ENCODE data around the gene CLPTM1L.

Gene CLPTM1L

DNA sequence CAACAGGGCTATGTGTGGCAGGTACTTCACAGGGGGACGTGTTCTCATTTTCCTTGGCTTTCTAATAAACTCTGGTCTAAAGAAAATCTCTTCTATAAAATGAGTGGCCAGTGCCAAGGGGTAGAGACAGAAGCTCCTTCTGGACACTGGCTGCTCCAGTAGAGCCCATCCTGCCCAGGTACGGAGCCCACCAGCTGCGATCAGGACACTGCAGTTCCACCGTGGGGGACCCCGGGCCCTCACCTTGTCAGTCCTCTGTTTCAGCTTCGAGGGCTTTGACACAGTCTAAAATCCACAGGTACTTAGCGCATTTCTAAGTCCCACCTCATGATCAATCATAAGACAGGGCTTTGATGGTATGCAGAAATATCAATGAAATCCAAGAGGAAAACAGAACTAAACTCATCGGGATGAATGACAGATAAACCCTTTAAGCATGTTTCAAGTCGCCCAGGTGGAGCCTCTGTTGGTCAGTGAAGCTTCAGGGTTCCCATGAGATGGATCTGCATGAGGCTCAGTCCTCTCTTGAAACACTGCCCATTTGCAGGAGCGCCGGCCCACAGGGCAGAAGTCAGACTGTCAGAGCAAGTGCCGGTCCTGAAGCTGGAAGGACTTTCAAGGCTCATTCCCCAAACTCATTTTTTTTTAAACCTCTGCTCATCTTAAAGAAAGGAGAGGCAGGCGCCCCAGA is 29.7 kb downstream of the CLPTM1L start:
- Histone ChIP-seq H2AK5ac (ENCODE audit: low read depth, low read length) (peak overlapping the region; percentile 64), H2BK12ac (ENCODE audit: low read length) (no peak overlapping the region), H3K4me1 (ENCODE audit: control insufficient read depth in 2 of 2, insufficient read depth in 1 of 2, low read depth in 1 of 2, low read length in 2 of 2) (peaks cover 0 to 6% of the 10 kb centered on the region in 2 donors), H2BK120ac (ENCODE audit: low read depth, low read length) (no peak overlapping the region), H2BK15ac (ENCODE audit: low read length) (no peak overlapping the region), H3K4me2 (ENCODE audit: insufficient read depth, low read length, poor library complexity, severe bottlenecking) (no peak overlapping the region), H2AFZ (ENCODE audit: low read length) (no peak overlapping the region), H3K18ac (ENCODE audit: low read length) (no peak overlapping the region), H4K91ac (ENCODE audit: low read depth, low read length, poor library complexity) (no peak overlapping the region), H3K36me3 (replicated peaks in 1 of 2; ENCODE audit: control insufficient read depth in 2 of 2, insufficient read depth in 2 of 2, low read length in 2 of 2) (peaks cover 17 to 34% of the 10 kb centered on the region in 2 donors), H3K14ac (ENCODE audit: low read length) (no peak overlapping the region), H3K27me3 (ENCODE audit: control insufficient read depth in 3 of 3, insufficient read depth in 3 of 3, low read depth in 1 of 3, low read length in 3 of 3) (no peaks in the 10 kb centered on the region), H3K23ac (ENCODE audit: low read depth, low read length, poor library complexity) (no peak overlapping the region), H3K4me3 (ENCODE audit: low read length in 2 of 2) (no peak overlapping the region), H3K9me3 (replicated peaks in 1 of 2; ENCODE audit: control insufficient read depth in 2 of 2, insufficient read depth in 1 of 2, low read depth in 1 of 2, low read length in 2 of 2) (peaks cover 0 to 4% of the 10 kb centered on the region in 2 donors), H2BK5ac (ENCODE audit: low read length) (no peak overlapping the region), H4K8ac (ENCODE audit: low read depth, low read length) (no peak overlapping the region), H3K9ac (ENCODE audit: low read depth, low read length, poor library complexity) (no peak overlapping the region), H3K27ac (replicated peaks; ENCODE audit: low read length) (no peak overlapping the region), H3K79me1 (ENCODE audit: low read depth, low read length) (no peaks in the 10 kb centered on the region), H3K4ac (ENCODE audit: low read length) (no peak overlapping the region)
- DNase-seq (ENCODE audit: low spot score) = no peak
- WGBS, 2 donors (ENCODE audit: extremely low coverage in 2 of 2, insufficient read length in 2 of 2, insufficient replicate concordance in 1 of 2) = no CpG with 5 or more reads among the region's 13 CpGs

GRCh38 chr5:1314564-1314982 is 30.3 kb downstream of the CLPTM1L start:
- Histone ChIP-seq H3K4ac (ENCODE audit: low read length) (no peak overlapping the region), H3K4me1 (ENCODE audit: control insufficient read depth in 2 of 2, insufficient read depth in 1 of 2, low read depth in 1 of 2, low read length in 2 of 2) (peaks cover 0 to 6% of the 10 kb centered on the region in 2 donors), H3K36me3 (replicated peaks in 1 of 2; ENCODE audit: control insufficient read depth in 2 of 2, insufficient read depth in 2 of 2, low read length in 2 of 2) (peaks cover 12 to 28% of the 10 kb centered on the region in 2 donors), H3K14ac (ENCODE audit: low read length) (no peak overlapping the region), H2BK120ac (ENCODE audit: low read depth, low read length) (no peak overlapping the region), H3K27ac (replicated peaks; ENCODE audit: low read length) (no peak overlapping the region), H3K4me3 (ENCODE audit: low read length in 2 of 2) (no peak overlapping the region), H2BK15ac (ENCODE audit: low read length) (no peak overlapping the region), H4K91ac (ENCODE audit: low read depth, low read length, poor library complexity) (no peak overlapping the region), H2AFZ (ENCODE audit: low read length) (no peak overlapping the region), H4K8ac (ENCODE audit: low read depth, low read length) (no peak overlapping the region), H3K9ac (ENCODE audit: low read depth, low read length, poor library complexity) (no peak overlapping the region), H2BK5ac (ENCODE audit: low read length) (no peak overlapping the region), H3K4me2 (ENCODE audit: insufficient read depth, low read length, poor library complexity, severe bottlenecking) (no peak overlapping the region), H3K27me3 (ENCODE audit: control insufficient read depth in 3 of 3, insufficient read depth in 3 of 3, low read depth in 1 of 3, low read length in 3 of 3) (no peaks in the 10 kb centered on the region), H2BK12ac (ENCODE audit: low read length) (no peak overlapping the region), H3K9me3 (replicated peaks in 1 of 2; ENCODE audit: control insufficient read depth in 2 of 2, insufficient read depth in 1 of 2, low read depth in 1 of 2, low read length in 2 of 2) (peaks cover 0 to 6% of the 10 kb centered on the region in 2 donors), H3K79me1 (ENCODE audit: low read depth, low read length) (no peaks in the 10 kb centered on the region), H2AK5ac (ENCODE audit: low read depth, low read length) (peak overlapping the region; percentile 64), H3K23ac (ENCODE audit: low read depth, low read length, poor library complexity) (peak overlapping the region; percentile 82), H3K18ac (ENCODE audit: low read length) (peak overlapping the region; percentile 29)
- DNase-seq (ENCODE audit: low spot score) = no peak
- no CpG with 5 or more reads among the region's 13 CpGs for WGBS, 2 donors (ENCODE audit: extremely low coverage in 2 of 2, insufficient read length in 2 of 2, insufficient replicate concordance in 1 of 2)

DNA sequence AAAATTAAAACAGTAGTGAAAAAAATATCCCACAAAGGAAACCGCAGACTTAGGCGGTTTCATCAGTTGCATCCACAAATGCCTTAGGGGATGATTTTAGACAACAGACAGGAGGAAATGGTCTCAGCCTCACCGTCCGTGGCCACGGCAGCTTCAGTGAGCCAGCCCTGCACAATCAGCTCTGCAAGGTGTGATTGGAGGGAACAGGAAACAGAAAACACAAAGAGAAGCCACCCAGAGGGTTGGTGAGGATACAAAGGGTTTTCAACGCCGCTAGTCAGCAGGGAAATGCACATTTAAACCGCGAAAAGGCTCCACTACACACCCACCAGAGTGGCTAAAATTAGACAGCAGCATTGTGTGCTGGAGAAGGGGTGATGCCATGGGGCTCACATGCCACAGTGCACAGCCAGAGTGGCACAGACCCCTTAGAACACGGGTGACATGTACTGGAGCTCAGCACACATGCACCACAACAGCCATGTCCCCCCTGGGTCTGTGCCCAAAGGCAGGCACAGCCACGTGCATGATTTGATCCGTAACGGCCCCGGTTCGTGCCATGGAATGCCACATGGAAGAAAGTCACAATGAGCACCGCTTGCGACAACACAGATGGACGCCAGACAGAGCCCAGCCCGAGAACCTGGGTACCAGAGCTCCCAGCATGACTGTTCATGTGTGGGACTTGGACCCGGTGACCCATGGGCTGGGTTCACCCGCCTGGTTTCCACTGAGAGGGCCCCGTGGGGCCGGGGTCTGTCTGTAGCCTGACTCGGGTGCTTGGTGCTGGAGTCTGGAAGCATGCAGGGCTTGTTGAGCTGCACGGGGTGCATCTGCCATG is 31.7 kb downstream of the CLPTM1L start:
- WGBS, 2 donors (ENCODE audit: extremely low coverage in 2 of 2, insufficient read length in 2 of 2, insufficient replicate concordance in 1 of 2) = no CpG with 5 or more reads among the region's 25 CpGs
- Histone ChIP-seq H3K36me3 (replicated peaks in 1 of 2; ENCODE audit: control insufficient read depth in 2 of 2, insufficient read depth in 2 of 2, low read length in 2 of 2) (peaks cover 4 to 16% of the 10 kb centered on the region in 2 donors), H3K4me3 (ENCODE audit: low read length in 2 of 2) (no peak overlapping the region)

DNA sequence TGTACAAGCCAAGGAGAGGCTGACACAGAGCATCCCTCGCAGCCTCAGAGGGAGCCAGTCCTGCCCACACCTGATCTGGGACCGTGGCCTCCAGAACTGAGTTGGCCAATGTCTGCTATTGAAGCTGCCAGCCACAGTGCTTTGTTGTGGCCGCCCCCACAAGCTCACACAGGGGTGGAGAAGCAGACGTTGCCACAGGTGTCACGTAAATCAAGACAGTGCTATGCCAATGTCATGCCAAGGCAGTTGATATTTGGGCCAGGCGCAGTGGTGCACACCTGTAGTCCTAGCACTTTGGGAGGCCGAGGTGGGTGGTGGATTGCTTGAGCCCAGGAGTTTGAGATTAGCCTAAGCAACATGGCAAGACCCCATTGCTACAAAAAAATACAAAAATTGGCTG is 32.7 kb downstream of the CLPTM1L start:
- no peak overlapping the region for H3K9ac ChIP-seq (ENCODE audit: low read depth, low read length, poor library complexity)
- peaks cover 0 to 6% of the 10 kb centered on the region in 2 donors for H3K4me1 ChIP-seq (ENCODE audit: control insufficient read depth in 2 of 2, insufficient read depth in 1 of 2, low read depth in 1 of 2, low read length in 2 of 2)
- no peak overlapping the region for H4K91ac ChIP-seq (ENCODE audit: low read depth, low read length, poor library complexity)
- no peak overlapping the region for H3K18ac ChIP-seq (ENCODE audit: low read length)
- peaks cover 0 to 6% of the 10 kb centered on the region in 2 donors for H3K36me3 ChIP-seq (replicated peaks in 1 of 2; ENCODE audit: control insufficient read depth in 2 of 2, insufficient read depth in 2 of 2, low read length in 2 of 2)
- no peak overlapping the region for H2AFZ ChIP-seq (ENCODE audit: low read length)
- no peak overlapping the region for H3K27ac ChIP-seq (replicated peaks; ENCODE audit: low read length)
- no peak overlapping the region for H2BK12ac ChIP-seq (ENCODE audit: low read length)
- H3K4me3 ChIP-seq (ENCODE audit: low read length in 2 of 2) = peak overlapping the region in 1 of 2 donors; percentile 45
- no peak overlapping the region for H2BK120ac ChIP-seq (ENCODE audit: low read depth, low read length)
- no peak overlapping the region for H3K23ac ChIP-seq (ENCODE audit: low read depth, low read length, poor library complexity)
- no peak overlapping the region for H2AK5ac ChIP-seq (ENCODE audit: low read depth, low read length)
- H3K9me3 ChIP-seq (replicated peaks in 1 of 2; ENCODE audit: control insufficient read depth in 2 of 2, insufficient read depth in 1 of 2, low read depth in 1 of 2, low read length in 2 of 2) = peaks cover 0 to 8% of the 10 kb centered on the region in 2 donors
- no peak for DNase-seq (ENCODE audit: low spot score)
- no peak overlapping the region for H3K14ac ChIP-seq (ENCODE audit: low read length)
- H2BK15ac ChIP-seq (ENCODE audit: low read length) = no peak overlapping the region
- no peak overlapping the region for H3K4me2 ChIP-seq (ENCODE audit: insufficient read depth, low read length, poor library complexity, severe bottlenecking)
- no peaks in the 10 kb centered on the region for H3K27me3 ChIP-seq (ENCODE audit: control insufficient read depth in 3 of 3, insufficient read depth in 3 of 3, low read depth in 1 of 3, low read length in 3 of 3)
- no peak overlapping the region for H2BK5ac ChIP-seq (ENCODE audit: low read length)
- no peaks in the 10 kb centered on the region for H3K79me1 ChIP-seq (ENCODE audit: low read depth, low read length)
- no peak overlapping the region for H4K8ac ChIP-seq (ENCODE audit: low read depth, low read length)
- no peak overlapping the region for H3K4ac ChIP-seq (ENCODE audit: low read length)
- no CpG with 5 or more reads among the region's 7 CpGs for WGBS, 2 donors (ENCODE audit: extremely low coverage in 2 of 2, insufficient read length in 2 of 2, insufficient replicate concordance in 1 of 2)

More for the DNA sequence above, 31.7 kb downstream of the CLPTM1L start:
- Histone ChIP-seq H3K27ac (replicated peaks; ENCODE audit: low read length) (no peak overlapping the region), H3K18ac (ENCODE audit: low read length) (peak overlapping the region; percentile 36), H4K91ac (ENCODE audit: low read depth, low read length, poor library complexity) (no peak overlapping the region), H3K23ac (ENCODE audit: low read depth, low read length, poor library complexity) (no peak overlapping the region), H3K9ac (ENCODE audit: low read depth, low read length, poor library complexity) (no peak overlapping the region), H2BK5ac (ENCODE audit: low read length) (no peak overlapping the region), H2BK15ac (ENCODE audit: low read length) (no peak overlapping the region), H2AFZ (ENCODE audit: low read length) (no peak overlapping the region), H3K79me1 (ENCODE audit: low read depth, low read length) (no peaks in the 10 kb centered on the region), H3K27me3 (ENCODE audit: control insufficient read depth in 3 of 3, insufficient read depth in 3 of 3, low read depth in 1 of 3, low read length in 3 of 3) (no peaks in the 10 kb centered on the region), H2AK5ac (ENCODE audit: low read depth, low read length) (peak overlapping the region; percentile 59), H3K4me1 (ENCODE audit: control insufficient read depth in 2 of 2, insufficient read depth in 1 of 2, low read depth in 1 of 2, low read length in 2 of 2) (peaks cover 0 to 6% of the 10 kb centered on the region in 2 donors), H2BK120ac (ENCODE audit: low read depth, low read length) (no peak overlapping the region), H3K4ac (ENCODE audit: low read length) (no peak overlapping the region), H3K4me2 (ENCODE audit: insufficient read depth, low read length, poor library complexity, severe bottlenecking) (no peak overlapping the region), H3K9me3 (replicated peaks in 1 of 2; ENCODE audit: control insufficient read depth in 2 of 2, insufficient read depth in 1 of 2, low read depth in 1 of 2, low read length in 2 of 2) (peaks cover 0 to 8% of the 10 kb centered on the region in 2 donors), H2BK12ac (ENCODE audit: low read length) (no peak overlapping the region), H4K8ac (ENCODE audit: low read depth, low read length) (no peak overlapping the region), H3K14ac (ENCODE audit: low read length) (no peak overlapping the region)
- DNase-seq (ENCODE audit: low spot score) = no peak
